K562 (cell line): ENCODE measurements around the gene ALDH7A1.

ENCODE experiments used
- EZH2 ChIP-seq: IDR thresholded peaks from 2 replicates; pipeline ENCODE4 v1.6.1; 2012; ENCODE audit warnings: low read depth, mild to moderate bottlenecking, inconsistent platforms, low read length, borderline replicate concordance
- JUND ChIP-seq, 2 experiments: IDR thresholded peaks; 2 replicates in 1 of 2; 3 replicates in 1 of 2; pipeline ENCODE4 v1.6.1; 2011; ENCODE audit warnings: borderline replicate concordance in 2 of 2, low read depth in 2 of 2, low read length in 2 of 2, improper control_type of control experiment in 1 of 2, missing biosample characterization in 1 of 2, missing genetic modification characterization in 1 of 2, missing genetic modification reagents in 1 of 2
- NRF1 ChIP-seq, 2 experiments: fragments of 450-650 bp; IDR thresholded peaks in 1 of 2; conservative IDR thresholded peaks in 1 of 2; 2 replicates each; pipeline ENCODE4 v1.6.1; 2014; ENCODE audit warnings: mild to moderate bottlenecking in 2 of 2
- TF ChIP-seq, protein P1 (sequence below): fragments of 450-650 bp; formaldehyde crosslinking; IDR thresholded peaks from 2 replicates; pipeline ENCODE4 v1.4.0; 2020; ENCODE audit warnings: mild to moderate bottlenecking, moderate library complexity
- TF ChIP-seq, protein P2 (sequence below): sonication (generic); formaldehyde crosslinking; IDR thresholded peaks from 2 replicates; pipeline ENCODE4 v1.8.1; 2023; ENCODE audit warnings: mild to moderate bottlenecking, missing genetic modification reagents
- TF ChIP-seq, protein P3 (sequence below): fragments of 450-650 bp; IDR thresholded peaks from 2 replicates; pipeline ENCODE4 v1.6.1; 2016

DNA sequence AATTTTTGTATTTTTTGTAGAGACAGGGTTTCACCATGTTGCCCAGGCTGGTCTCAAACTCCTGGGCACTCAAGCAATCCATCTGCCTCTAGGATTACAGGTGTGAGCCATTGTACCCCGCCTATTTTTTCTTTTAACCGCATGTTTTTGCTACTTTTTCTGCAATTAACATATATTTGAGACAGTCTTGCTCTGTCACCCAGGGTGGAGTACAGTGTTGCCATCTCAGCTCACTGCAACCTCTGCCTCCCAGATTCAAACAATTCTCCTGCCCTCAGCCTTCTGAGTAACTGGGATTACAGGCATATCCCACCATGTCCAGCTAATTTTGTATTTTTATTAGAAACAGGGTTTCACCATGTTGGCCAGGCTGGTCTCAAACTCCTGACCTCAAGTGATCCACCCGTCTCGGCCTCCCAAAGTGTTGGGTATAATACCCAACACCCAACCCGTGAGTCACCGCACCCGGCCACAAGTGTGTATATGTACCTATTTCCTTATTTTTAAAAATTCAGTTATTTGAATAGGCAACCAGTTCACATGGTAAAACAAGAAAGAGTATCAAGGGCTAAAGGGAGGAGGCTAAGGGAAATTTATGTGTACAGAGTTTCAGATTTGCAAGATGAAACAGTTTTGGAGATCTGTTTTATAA lies 19.0 kb upstream of the ALDH7A1 start:
- TF ChIP-seq NRF1 (conservative IDR thresholded peaks at IDR 0.05 in 1 of 2, IDR thresholded peaks at IDR 0.05 in 1 of 2), result no peak
- TF ChIP-seq JUND (IDR thresholded peaks at IDR 0.05; ENCODE audit: borderline replicate concordance, low read depth, low read length), result no peak
- TF ChIP-seq JUND (tag; IDR thresholded peaks at IDR 0.05; ENCODE audit: borderline replicate concordance, low read depth, low read length), result no peak
- TF ChIP-seq, protein P1, sequence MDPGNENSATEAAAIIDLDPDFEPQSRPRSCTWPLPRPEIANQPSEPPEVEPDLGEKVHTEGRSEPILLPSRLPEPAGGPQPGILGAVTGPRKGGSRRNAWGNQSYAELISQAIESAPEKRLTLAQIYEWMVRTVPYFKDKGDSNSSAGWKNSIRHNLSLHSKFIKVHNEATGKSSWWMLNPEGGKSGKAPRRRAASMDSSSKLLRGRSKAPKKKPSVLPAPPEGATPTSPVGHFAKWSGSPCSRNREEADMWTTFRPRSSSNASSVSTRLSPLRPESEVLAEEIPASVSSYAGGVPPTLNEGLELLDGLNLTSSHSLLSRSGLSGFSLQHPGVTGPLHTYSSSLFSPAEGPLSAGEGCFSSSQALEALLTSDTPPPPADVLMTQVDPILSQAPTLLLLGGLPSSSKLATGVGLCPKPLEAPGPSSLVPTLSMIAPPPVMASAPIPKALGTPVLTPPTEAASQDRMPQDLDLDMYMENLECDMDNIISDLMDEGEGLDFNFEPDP (CRISPR knock-in tag), result no peak
- TF ChIP-seq, protein P2, sequence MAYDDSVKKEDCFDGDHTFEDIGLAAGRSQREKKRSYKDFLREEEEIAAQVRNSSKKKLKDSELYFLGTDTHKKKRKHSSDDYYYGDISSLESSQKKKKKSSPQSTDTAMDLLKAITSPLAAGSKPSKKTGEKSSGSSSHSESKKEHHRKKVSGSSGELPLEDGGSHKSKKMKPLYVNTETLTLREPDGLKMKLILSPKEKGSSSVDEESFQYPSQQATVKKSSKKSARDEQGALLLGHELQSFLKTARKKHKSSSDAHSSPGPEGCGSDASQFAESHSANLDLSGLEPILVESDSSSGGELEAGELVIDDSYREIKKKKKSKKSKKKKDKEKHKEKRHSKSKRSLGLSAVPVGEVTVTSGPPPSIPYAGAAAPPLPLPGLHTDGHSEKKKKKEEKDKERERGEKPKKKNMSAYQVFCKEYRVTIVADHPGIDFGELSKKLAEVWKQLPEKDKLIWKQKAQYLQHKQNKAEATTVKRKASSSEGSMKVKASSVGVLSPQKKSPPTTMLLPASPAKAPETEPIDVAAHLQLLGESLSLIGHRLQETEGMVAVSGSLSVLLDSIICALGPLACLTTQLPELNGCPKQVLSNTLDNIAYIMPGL, result no peak
- TF ChIP-seq, protein P3, sequence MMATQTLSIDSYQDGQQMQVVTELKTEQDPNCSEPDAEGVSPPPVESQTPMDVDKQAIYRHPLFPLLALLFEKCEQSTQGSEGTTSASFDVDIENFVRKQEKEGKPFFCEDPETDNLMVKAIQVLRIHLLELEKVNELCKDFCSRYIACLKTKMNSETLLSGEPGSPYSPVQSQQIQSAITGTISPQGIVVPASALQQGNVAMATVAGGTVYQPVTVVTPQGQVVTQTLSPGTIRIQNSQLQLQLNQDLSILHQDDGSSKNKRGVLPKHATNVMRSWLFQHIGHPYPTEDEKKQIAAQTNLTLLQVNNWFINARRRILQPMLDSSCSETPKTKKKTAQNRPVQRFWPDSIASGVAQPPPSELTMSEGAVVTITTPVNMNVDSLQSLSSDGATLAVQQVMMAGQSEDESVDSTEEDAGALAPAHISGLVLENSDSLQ, result no peak
- no peak for TF ChIP-seq EZH2
